ENCODE results near the gene PHOSPHO1. TPM values are rescaled to one million over a fixed set of nuclear protein-coding genes. Genes with fewer than 3 reads are reported as not detected.

PHOSPHO1 gene
- polyA plus RNA-seq, 2 of the 4 experiments (the other 2 are of a cell fraction): 0.32 to 1.6 TPM

DNA sequence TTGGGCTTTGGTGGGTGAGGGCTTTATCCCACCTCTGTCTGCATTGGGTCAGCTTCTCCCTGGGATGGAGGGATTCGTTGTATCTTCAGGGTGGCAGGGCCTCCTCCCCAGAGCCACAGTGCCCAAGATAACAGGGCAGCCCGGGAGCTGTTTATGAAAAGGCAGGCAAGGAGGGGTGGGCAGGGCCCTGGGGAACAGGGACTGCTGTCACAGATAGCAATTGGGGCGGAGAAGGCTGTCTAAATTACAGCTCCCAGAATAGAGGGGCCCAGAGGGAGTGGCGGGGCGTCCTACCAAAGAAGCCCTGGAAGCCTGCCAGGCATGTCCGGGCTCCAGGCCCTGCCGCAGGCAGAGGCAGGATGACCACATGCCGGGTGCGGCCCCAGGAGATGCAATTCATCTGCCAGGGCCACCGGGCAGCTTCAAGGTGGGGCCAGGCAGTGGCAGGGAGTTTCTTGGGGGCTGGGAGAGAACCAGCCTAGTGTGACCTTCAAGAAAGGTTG, 18.8 kb upstream of the PHOSPHO1 start:
- ChIA-PET POLR2A (interaction anchor here (1.4 kb wide), 1 partner anchor 11 kb away, joined by 4 read pairs; no protein-coding TSS in a partner anchor), CTCF (interaction anchor here (1.1 to 2.5 kb wide), 6 partner anchors 9 to 47 kb away, joined by 3 to 11 read pairs (median 6); no protein-coding TSS in a partner anchor)
- 34% methylated on average over 10 of the region's 10 CpGs for WGBS (ENCODE audit: missing lambda C conversion rate)
- no peak for TF ChIP-seq KDM1A (IDR thresholded peaks at IDR 0.05; ENCODE audit: low read depth)
- TF ChIP-seq NR3C1 (IDR thresholded peaks at IDR 0.05): no peak
- TF ChIP-seq ZSCAN20 (CRISPR knock-in tag; IDR thresholded peaks at IDR 0.05): no peak
- no peak for TF ChIP-seq MAZ (IDR thresholded peaks at IDR 0.05; ENCODE audit: borderline replicate concordance, low read depth, low read length)
- no peak for TF ChIP-seq SMC3 (IDR thresholded peaks at IDR 0.05)
- no peak for TF ChIP-seq RARB (CRISPR knock-in tag; IDR thresholded peaks at IDR 0.05)
- no peak for TF ChIP-seq SREBF2 (IDR thresholded peaks at IDR 0.05)
- TF ChIP-seq, protein P1, sequence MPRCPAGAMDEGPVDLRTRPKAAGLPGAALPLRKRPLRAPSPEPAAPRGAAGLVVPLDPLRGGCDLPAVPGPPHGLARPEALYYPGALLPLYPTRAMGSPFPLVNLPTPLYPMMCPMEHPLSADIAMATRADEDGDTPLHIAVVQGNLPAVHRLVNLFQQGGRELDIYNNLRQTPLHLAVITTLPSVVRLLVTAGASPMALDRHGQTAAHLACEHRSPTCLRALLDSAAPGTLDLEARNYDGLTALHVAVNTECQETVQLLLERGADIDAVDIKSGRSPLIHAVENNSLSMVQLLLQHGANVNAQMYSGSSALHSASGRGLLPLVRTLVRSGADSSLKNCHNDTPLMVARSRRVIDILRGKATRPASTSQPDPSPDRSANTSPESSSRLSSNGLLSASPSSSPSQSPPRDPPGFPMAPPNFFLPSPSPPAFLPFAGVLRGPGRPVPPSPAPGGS (IDR thresholded peaks at IDR 0.05): no peak
- no peak for TF ChIP-seq FOXS1 (CRISPR knock-in tag; IDR thresholded peaks at IDR 0.05)
- no peak for TF ChIP-seq JUNB (IDR thresholded peaks at IDR 0.05)
- TF ChIP-seq, protein P2, sequence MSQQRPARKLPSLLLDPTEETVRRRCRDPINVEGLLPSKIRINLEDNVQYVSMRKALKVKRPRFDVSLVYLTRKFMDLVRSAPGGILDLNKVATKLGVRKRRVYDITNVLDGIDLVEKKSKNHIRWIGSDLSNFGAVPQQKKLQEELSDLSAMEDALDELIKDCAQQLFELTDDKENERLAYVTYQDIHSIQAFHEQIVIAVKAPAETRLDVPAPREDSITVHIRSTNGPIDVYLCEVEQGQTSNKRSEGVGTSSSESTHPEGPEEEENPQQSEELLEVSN (IDR thresholded peaks at IDR 0.05; ENCODE audit: borderline replicate concordance, low read depth): no peak
- TF ChIP-seq RCOR1 (IDR thresholded peaks at IDR 0.05; ENCODE audit: low read depth, low read length): no peak
- no peak for TF ChIP-seq KDM5A (IDR thresholded peaks at IDR 0.05)
- Histone ChIP-seq H3K4me3 (no peak overlapping the region), H3K9me3 (no peaks in the 10 kb centered on the region), H3K27ac (peak overlapping the region; percentile 14 to 26; a peak in 2 of 6 replicates), H3K4me2 (peak overlapping the region; percentile 27; the same call in 1 of the 3 replicates), H3K4me1 (peaks cover 20% of the 10 kb centered on the region)
- no peak for DNase-seq (ENCODE audit: low read depth in 1 of 2, low spot score in 1 of 2)
- ATAC-seq: peak; percentile 20 to 47; a peak in 5 of 6 replicates
- FAIRE-seq: no peak

DNA sequence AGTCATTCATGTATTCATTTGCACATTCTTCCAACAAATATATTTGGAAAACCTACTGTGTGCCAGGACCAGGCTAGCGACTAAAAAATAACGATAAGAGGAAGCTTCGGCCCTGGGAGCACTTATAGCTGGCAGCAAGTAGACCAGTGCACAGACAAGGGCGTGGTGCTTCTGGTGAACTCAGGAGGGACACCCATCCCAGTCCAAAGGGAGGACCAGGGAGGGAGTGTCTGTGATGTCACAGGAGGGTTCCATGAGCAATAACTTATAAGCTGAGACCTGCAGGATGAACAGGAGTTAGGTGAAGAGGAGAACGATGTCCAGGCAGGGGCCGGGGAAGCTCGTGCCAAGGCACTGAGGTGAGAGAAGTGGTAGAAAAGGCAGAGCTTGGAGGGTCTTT, 17.4 kb upstream of the PHOSPHO1 start:
- DNase-seq (ENCODE audit: low read depth in 1 of 2, low spot score in 1 of 2): no peak
- POLR2A ChIA-PET: no interaction called here

More for the DNA sequence above, 17.4 kb upstream of the PHOSPHO1 start:
- CTCF ChIA-PET: interaction anchor here (0.6 to 2.5 kb wide), 6 partner anchors 12 to 301 kb away, joined by 3 to 11 read pairs (median 6); no protein-coding TSS in a partner anchor
- no peak overlapping the region for H3K27ac ChIP-seq
- no peak overlapping the region for H3K4me2 ChIP-seq
- H3K9me3 ChIP-seq: no peaks in the 10 kb centered on the region
- H3K4me1 ChIP-seq: peaks cover 20% of the 10 kb centered on the region
- WGBS (ENCODE audit: missing lambda C conversion rate): 77% methylated on average over 7 of the region's 7 CpGs
- ATAC-seq (no peak), FAIRE-seq (no peak)
- TF ChIP-seq RFX5 (IDR thresholded peaks at IDR 0.05) (no peak), TP53 (CRISPR knock-in tag; IDR thresholded peaks at IDR 0.05) (no peak), BHLHE40 (IDR thresholded peaks at IDR 0.05; ENCODE audit: low read depth, low read length) (no peak), TFCP2L1 (CRISPR knock-in tag; IDR thresholded peaks at IDR 0.05) (no peak), MAFK (IDR thresholded peaks at IDR 0.05; ENCODE audit: partially characterized antibody) (no peak), FOXS1 (CRISPR knock-in tag; IDR thresholded peaks at IDR 0.05) (no peak), KDM5A (IDR thresholded peaks at IDR 0.05) (no peak), HDAC2 (IDR thresholded peaks at IDR 0.05) (no peak), RCOR1 (IDR thresholded peaks at IDR 0.05; ENCODE audit: low read depth, low read length) (no peak), CHD2 (IDR thresholded peaks at IDR 0.05; ENCODE audit: low read length, partially characterized antibody) (no peak)
- TF ChIP-seq, protein P3, sequence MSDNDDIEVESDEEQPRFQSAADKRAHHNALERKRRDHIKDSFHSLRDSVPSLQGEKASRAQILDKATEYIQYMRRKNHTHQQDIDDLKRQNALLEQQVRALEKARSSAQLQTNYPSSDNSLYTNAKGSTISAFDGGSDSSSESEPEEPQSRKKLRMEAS (IDR thresholded peaks at IDR 0.05): no peak
- TF ChIP-seq, protein P1 (IDR thresholded peaks at IDR 0.05): no peak
- TF ChIP-seq, protein P4, sequence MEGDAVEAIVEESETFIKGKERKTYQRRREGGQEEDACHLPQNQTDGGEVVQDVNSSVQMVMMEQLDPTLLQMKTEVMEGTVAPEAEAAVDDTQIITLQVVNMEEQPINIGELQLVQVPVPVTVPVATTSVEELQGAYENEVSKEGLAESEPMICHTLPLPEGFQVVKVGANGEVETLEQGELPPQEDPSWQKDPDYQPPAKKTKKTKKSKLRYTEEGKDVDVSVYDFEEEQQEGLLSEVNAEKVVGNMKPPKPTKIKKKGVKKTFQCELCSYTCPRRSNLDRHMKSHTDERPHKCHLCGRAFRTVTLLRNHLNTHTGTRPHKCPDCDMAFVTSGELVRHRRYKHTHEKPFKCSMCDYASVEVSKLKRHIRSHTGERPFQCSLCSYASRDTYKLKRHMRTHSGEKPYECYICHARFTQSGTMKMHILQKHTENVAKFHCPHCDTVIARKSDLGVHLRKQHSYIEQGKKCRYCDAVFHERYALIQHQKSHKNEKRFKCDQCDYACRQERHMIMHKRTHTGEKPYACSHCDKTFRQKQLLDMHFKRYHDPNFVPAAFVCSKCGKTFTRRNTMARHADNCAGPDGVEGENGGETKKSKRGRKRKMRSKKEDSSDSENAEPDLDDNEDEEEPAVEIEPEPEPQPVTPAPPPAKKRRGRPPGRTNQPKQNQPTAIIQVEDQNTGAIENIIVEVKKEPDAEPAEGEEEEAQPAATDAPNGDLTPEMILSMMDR (IDR thresholded peaks at IDR 0.05): no peak
- no peak overlapping the region for H3K4me3 ChIP-seq
